ENCODE data around the gene HOXD4.

The HOXD4 gene

DNA sequence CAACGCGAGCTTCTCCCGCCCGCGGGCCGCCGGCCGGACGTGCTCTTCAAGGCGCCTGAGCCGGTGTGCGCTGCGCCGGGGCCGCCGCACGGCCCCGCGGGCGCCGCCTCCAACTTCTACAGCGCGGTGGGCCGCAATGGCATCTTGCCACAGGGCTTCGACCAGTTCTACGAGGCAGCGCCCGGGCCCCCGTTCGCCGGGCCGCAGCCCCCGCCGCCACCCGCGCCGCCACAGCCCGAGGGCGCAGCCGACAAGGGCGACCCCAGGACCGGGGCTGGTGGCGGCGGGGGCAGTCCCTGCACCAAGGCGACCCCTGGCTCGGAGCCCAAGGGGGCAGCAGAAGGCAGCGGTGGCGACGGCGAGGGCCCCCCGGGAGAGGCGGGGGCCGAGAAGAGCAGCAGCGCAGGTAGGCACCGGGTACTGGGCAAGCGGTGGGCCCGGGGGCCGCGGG, 43.6 kb upstream of the HOXD4 start:
- TF ChIP-seq OSR1 (CRISPR knock-in tag; IDR thresholded peaks at IDR 0.05) = no peak
- TF ChIP-seq ISL1 (CRISPR knock-in tag; IDR thresholded peaks at IDR 0.05) = no peak
- no peak for TF ChIP-seq ZFP30 (CRISPR knock-in tag; IDR thresholded peaks at IDR 0.05)
- no peak for TF ChIP-seq RARB (CRISPR knock-in tag; IDR thresholded peaks at IDR 0.05)
- TF ChIP-seq, protein P1, sequence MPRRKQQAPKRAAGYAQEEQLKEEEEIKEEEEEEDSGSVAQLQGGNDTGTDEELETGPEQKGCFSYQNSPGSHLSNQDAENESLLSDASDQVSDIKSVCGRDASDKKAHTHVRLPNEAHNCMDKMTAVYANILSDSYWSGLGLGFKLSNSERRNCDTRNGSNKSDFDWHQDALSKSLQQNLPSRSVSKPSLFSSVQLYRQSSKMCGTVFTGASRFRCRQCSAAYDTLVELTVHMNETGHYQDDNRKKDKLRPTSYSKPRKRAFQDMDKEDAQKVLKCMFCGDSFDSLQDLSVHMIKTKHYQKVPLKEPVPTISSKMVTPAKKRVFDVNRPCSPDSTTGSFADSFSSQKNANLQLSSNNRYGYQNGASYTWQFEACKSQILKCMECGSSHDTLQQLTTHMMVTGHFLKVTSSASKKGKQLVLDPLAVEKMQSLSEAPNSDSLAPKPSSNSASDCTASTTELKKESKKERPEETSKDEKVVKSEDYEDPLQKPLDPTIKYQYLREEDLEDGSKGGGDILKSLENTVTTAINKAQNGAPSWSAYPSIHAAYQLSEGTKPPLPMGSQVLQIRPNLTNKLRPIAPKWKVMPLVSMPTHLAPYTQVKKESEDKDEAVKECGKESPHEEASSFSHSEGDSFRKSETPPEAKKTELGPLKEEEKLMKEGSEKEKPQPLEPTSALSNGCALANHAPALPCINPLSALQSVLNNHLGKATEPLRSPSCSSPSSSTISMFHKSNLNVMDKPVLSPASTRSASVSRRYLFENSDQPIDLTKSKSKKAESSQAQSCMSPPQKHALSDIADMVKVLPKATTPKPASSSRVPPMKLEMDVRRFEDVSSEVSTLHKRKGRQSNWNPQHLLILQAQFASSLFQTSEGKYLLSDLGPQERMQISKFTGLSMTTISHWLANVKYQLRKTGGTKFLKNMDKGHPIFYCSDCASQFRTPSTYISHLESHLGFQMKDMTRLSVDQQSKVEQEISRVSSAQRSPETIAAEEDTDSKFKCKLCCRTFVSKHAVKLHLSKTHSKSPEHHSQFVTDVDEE (CRISPR knock-in tag; IDR thresholded peaks at IDR 0.05) = no peak
- TF ChIP-seq BACH2 (CRISPR knock-in tag; IDR thresholded peaks at IDR 0.05; ENCODE audit: borderline replicate concordance) = no peak
- TF ChIP-seq ESRRG (CRISPR knock-in tag; IDR thresholded peaks at IDR 0.05) = no peak
- no peak for TF ChIP-seq GLIS3 (CRISPR knock-in tag; IDR thresholded peaks at IDR 0.05)
- TF ChIP-seq, protein P2, sequence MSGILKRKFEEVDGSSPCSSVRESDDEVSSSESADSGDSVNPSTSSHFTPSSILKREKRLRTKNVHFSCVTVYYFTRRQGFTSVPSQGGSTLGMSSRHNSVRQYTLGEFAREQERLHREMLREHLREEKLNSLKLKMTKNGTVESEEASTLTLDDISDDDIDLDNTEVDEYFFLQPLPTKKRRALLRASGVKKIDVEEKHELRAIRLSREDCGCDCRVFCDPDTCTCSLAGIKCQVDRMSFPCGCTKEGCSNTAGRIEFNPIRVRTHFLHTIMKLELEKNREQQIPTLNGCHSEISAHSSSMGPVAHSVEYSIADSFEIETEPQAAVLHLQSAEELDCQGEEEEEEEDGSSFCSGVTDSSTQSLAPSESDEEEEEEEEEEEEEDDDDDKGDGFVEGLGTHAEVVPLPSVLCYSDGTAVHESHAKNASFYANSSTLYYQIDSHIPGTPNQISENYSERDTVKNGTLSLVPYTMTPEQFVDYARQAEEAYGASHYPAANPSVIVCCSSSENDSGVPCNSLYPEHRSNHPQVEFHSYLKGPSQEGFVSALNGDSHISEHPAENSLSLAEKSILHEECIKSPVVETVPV (CRISPR knock-in tag; IDR thresholded peaks at IDR 0.05) = no peak
- TF ChIP-seq CSDC2 (CRISPR knock-in tag; IDR thresholded peaks at IDR 0.05) = no peak
- ATAC-seq = no peak

DNA sequence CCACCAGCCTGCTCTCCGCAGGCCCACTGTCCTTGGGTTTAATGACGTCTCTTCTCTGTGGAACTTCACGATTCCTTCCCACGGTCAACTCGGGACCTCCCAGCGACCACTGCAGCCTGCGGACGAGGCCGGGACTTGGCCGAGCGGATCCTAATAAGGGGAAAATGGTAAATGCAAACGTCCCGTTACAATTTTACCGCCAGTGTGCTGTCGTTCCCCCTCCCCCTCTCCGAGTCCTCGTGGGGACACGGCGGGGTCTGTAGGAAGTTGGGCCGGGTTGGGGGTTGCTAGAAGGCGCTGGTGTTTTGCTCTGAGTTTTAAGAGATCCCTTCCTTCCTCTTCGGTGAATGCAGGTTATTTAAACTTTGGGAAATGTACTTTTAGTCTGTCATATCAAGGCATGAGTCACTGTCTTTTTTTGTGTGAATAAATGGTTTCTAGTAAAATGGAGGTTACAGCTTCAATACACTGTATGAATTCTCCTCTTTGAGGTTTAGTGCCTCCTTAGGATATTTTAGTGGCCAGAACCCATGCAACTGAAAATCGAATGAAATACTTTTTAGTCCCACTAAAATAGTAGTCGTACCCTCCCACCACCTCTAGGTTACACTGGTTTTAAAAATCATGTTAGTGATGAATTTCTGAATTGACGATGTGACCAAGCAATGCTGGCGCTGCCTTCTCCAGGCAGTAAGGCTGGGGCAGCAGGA, 42.0 kb upstream of the HOXD4 start:
- no peak for ATAC-seq
- TF ChIP-seq ARNTL (CRISPR knock-in tag; IDR thresholded peaks at IDR 0.05; ENCODE audit: borderline replicate concordance, low read depth) = no peak
- TF ChIP-seq ZC3H10 (CRISPR knock-in tag; IDR thresholded peaks at IDR 0.05) = no peak
- TF ChIP-seq PPARA (CRISPR knock-in tag; IDR thresholded peaks at IDR 0.05; ENCODE audit: borderline replicate concordance) = no peak
- TF ChIP-seq CSDC2 (CRISPR knock-in tag; IDR thresholded peaks at IDR 0.05) = no peak
- no peak for TF ChIP-seq OSR1 (CRISPR knock-in tag; IDR thresholded peaks at IDR 0.05)
- TF ChIP-seq BACH2 (CRISPR knock-in tag; IDR thresholded peaks at IDR 0.05; ENCODE audit: borderline replicate concordance) = no peak
- TF ChIP-seq, protein P3, sequence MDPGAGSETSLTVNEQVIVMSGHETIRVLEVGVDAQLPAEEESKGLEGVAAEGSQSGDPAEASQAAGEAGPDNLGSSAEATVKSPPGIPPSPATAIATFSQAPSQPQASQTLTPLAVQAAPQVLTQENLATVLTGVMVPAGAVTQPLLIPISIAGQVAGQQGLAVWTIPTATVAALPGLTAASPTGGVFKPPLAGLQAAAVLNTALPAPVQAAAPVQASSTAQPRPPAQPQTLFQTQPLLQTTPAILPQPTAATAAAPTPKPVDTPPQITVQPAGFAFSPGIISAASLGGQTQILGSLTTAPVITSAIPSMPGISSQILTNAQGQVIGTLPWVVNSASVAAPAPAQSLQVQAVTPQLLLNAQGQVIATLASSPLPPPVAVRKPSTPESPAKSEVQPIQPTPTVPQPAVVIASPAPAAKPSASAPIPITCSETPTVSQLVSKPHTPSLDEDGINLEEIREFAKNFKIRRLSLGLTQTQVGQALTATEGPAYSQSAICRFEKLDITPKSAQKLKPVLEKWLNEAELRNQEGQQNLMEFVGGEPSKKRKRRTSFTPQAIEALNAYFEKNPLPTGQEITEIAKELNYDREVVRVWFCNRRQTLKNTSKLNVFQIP (CRISPR knock-in tag; IDR thresholded peaks at IDR 0.05; ENCODE audit: borderline replicate concordance, low read depth) = no peak
- no peak for TF ChIP-seq SNAI2 (CRISPR knock-in tag; IDR thresholded peaks at IDR 0.05)
- no peak for TF ChIP-seq ZNF8 (CRISPR knock-in tag; IDR thresholded peaks at IDR 0.05)
- TF ChIP-seq TOX (CRISPR knock-in tag; IDR thresholded peaks at IDR 0.05; ENCODE audit: borderline replicate concordance) = no peak
- TF ChIP-seq, protein P2 (CRISPR knock-in tag; IDR thresholded peaks at IDR 0.05) = no peak
- no peak for TF ChIP-seq ESRRG (CRISPR knock-in tag; IDR thresholded peaks at IDR 0.05)
- no peak for TF ChIP-seq TCF4 (CRISPR knock-in tag; IDR thresholded peaks at IDR 0.05; ENCODE audit: borderline replicate concordance)
- no peak for TF ChIP-seq RARB (CRISPR knock-in tag; IDR thresholded peaks at IDR 0.05)
- TF ChIP-seq, protein P4, sequence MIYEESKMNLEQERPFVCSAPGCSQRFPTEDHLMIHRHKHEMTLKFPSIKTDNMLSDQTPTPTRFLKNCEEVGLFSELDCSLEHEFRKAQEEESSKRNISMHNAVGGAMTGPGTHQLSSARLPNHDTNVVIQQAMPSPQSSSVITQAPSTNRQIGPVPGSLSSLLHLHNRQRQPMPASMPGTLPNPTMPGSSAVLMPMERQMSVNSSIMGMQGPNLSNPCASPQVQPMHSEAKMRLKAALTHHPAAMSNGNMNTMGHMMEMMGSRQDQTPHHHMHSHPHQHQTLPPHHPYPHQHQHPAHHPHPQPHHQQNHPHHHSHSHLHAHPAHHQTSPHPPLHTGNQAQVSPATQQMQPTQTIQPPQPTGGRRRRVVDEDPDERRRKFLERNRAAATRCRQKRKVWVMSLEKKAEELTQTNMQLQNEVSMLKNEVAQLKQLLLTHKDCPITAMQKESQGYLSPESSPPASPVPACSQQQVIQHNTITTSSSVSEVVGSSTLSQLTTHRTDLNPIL (CRISPR knock-in tag; IDR thresholded peaks at IDR 0.05; ENCODE audit: low read depth) = no peak
- TF ChIP-seq ISL1 (CRISPR knock-in tag; IDR thresholded peaks at IDR 0.05) = no peak
- TF ChIP-seq, protein P1 (CRISPR knock-in tag; IDR thresholded peaks at IDR 0.05) = no peak
- no peak for TF ChIP-seq ZFP30 (CRISPR knock-in tag; IDR thresholded peaks at IDR 0.05)
- TF ChIP-seq, protein P5, sequence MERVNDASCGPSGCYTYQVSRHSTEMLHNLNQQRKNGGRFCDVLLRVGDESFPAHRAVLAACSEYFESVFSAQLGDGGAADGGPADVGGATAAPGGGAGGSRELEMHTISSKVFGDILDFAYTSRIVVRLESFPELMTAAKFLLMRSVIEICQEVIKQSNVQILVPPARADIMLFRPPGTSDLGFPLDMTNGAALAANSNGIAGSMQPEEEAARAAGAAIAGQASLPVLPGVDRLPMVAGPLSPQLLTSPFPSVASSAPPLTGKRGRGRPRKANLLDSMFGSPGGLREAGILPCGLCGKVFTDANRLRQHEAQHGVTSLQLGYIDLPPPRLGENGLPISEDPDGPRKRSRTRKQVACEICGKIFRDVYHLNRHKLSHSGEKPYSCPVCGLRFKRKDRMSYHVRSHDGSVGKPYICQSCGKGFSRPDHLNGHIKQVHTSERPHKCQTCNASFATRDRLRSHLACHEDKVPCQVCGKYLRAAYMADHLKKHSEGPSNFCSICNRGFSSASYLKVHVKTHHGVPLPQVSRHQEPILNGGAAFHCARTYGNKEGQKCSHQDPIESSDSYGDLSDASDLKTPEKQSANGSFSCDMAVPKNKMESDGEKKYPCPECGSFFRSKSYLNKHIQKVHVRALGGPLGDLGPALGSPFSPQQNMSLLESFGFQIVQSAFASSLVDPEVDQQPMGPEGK (CRISPR knock-in tag; IDR thresholded peaks at IDR 0.05; ENCODE audit: borderline replicate concordance) = no peak
- no peak for TF ChIP-seq ZFP3 (CRISPR knock-in tag; IDR thresholded peaks at IDR 0.05)

Measured in SK-N-SH treated with all-trans-retinoic acid at 6 μM for 48 hours (cell line).